Smooth muscle cell (in vitro differentiated cells): ENCODE results near the gene GNAL. TPM values are rescaled to one million over a fixed set of nuclear protein-coding genes. Genes with fewer than 3 reads are reported as not detected.

Source experiments
- DNase-seq: peaks from one replicate; lab custom pipeline; 2025; ENCODE audit not compliant: unreplicated experiment; lab: John Stamatoyannopoulos, UW
- H2AFZ ChIP-seq: fragments of 200-600 bp; sonication (generic); 2 replicates; pipeline ENCODE4 v1.6.0; 2016; ENCODE audit warnings: antibody characterized with exemption, low read depth, mild to moderate bottlenecking
- H3F3A ChIP-seq: fragments of 200-600 bp; sonication (generic); 2 replicates; pipeline ENCODE4 v1.6.0; 2017; ENCODE audit warnings: antibody characterized with exemption, low read depth
- H3K27ac ChIP-seq: fragments of 200-600 bp; sonication (generic); 2 replicates; pipeline ENCODE4 v1.5.1; 2016; ENCODE audit warnings: low read depth, mild to moderate bottlenecking
- H3K27me3 ChIP-seq: fragments of 200-600 bp; sonication (generic); 2 replicates; pipeline ENCODE4 v1.6.1; 2016; ENCODE audit warnings: low read depth, mild to moderate bottlenecking
- H3K36me3 ChIP-seq: fragments of 200-600 bp; sonication (generic); 2 replicates; pipeline ENCODE4 v1.5.1; 2016; ENCODE audit warnings: low read depth
- H3K4me1 ChIP-seq: fragments of 200-600 bp; sonication (generic); 2 replicates; pipeline ENCODE4 v1.5.1; 2016; ENCODE audit warnings: low read depth
- H3K4me2 ChIP-seq: fragments of 200-600 bp; sonication (generic); 2 replicates; pipeline ENCODE4 v1.6.0; 2016; ENCODE audit warnings: mild to moderate bottlenecking
- H3K4me3 ChIP-seq: fragments of 200-600 bp; sonication (generic); 2 replicates; pipeline ENCODE4 v1.5.1; 2016; ENCODE audit warnings: mild to moderate bottlenecking
- H3K79me2 ChIP-seq: fragments of 200-600 bp; sonication (generic); 2 replicates; pipeline ENCODE4 v1.6.0; 2016; ENCODE audit warnings: low read depth, mild to moderate bottlenecking
- H3K9ac ChIP-seq: fragments of 200-600 bp; sonication (generic); 2 replicates; pipeline ENCODE4 v1.6.0; 2016; ENCODE audit warnings: low read depth
- H3K9me3 ChIP-seq: fragments of 200-600 bp; sonication (generic); replicated peaks from 2 replicates; pipeline ENCODE4 v1.5.1; 2016; ENCODE audit warnings: low read depth
- H4K20me1 ChIP-seq: fragments of 200-600 bp; sonication (generic); 2 replicates; pipeline ENCODE4 v1.6.0; 2016; ENCODE audit warnings: low read depth
- CTCF ChIP-seq: fragments of 200-600 bp; sonication (generic); IDR thresholded peaks from 2 replicates; pipeline ENCODE4 v1.5.1; 2017; ENCODE audit warnings: borderline replicate concordance, mild to moderate bottlenecking, antibody characterized with exemption; ENCODE audit not compliant: insufficient read depth, poor library complexity, severe bottlenecking
- WGBS: methylation state at CpG from one replicate; pipeline ENCODE4 v1.1.7; 2016; ENCODE audit warnings: low lambda C conversion rate; 5-methylcytosine and 5-hydroxymethylcytosine counted together
- polyA plus RNA-seq: library from polyadenylated mRNA; unstranded; fragments of >200 nt; fragmentation: Nextera tagmentation; extraction: Ambion mirVana; gene quantifications from 2 replicates; pipeline ENCODE4 v1.2.1, GENCODE V29; 2016
- total RNA-seq: library from RNA; depleted of rRNA; stranded (reverse); fragments of >200 nt; gene quantifications from 2 replicates; pipeline ENCODE4 v1.2.3, GENCODE V29; 2014

Gene GNAL
- total and polyA plus RNA-seq, 2 experiments from 2014 or later, result 1.6 to 5.8 TPM

- no peaks in the 10 kb centered on the region for H3F3A ChIP-seq
- WGBS, result 94% methylated on average over 40 of the region's 40 CpGs
- no peak for TF ChIP-seq CTCF
- no peak overlapping the region for H3K9ac ChIP-seq
- H3K79me2 ChIP-seq, result no peaks in the 10 kb centered on the region
- H3K9me3 ChIP-seq, result no peaks in the 10 kb centered on the region
- H3K4me3 ChIP-seq, result no peak overlapping the region
- H3K4me1 ChIP-seq, result no peaks in the 10 kb centered on the region
- H2AFZ ChIP-seq, result no peak overlapping the region
- no peak overlapping the region for H3K4me2 ChIP-seq
- H3K36me3 ChIP-seq, result no peaks in the 10 kb centered on the region
- no peak for DNase-seq
- H3K27me3 ChIP-seq, result no peaks in the 10 kb centered on the region
- no peaks in the 10 kb centered on the region for H4K20me1 ChIP-seq
- no peak overlapping the region for H3K27ac ChIP-seq
Measured at GRCh38 chr18:11821643-11822237, 132.7 kb downstream of the GNAL start.

- no peak for DNase-seq
- Histone ChIP-seq H3K27me3 (no peaks in the 10 kb centered on the region), H3K4me3 (no peak overlapping the region), H3K4me2 (no peak overlapping the region), H3K36me3 (no peaks in the 10 kb centered on the region), H3K4me1 (no peaks in the 10 kb centered on the region), H2AFZ (no peak overlapping the region), H3K9me3 (no peaks in the 10 kb centered on the region), H3F3A (no peaks in the 10 kb centered on the region), H3K79me2 (no peaks in the 10 kb centered on the region), H3K27ac (no peak overlapping the region), H3K9ac (no peak overlapping the region), H4K20me1 (no peaks in the 10 kb centered on the region)
- no peak for TF ChIP-seq CTCF
- 45% methylated on average over 5 of the region's 5 CpGs for WGBS
Measured at GRCh38 chr18:11823545-11823944, 134.5 kb downstream of the GNAL start.

GRCh38 chr18:11826836-11827235 lies 137.8 kb downstream of the GNAL start:
- H3K4me2 ChIP-seq, result no peak overlapping the region
- H3K36me3 ChIP-seq, result no peaks in the 10 kb centered on the region
- TF ChIP-seq CTCF, result no peak
- H3K27me3 ChIP-seq, result no peaks in the 10 kb centered on the region
- no peak overlapping the region for H3K9ac ChIP-seq
- DNase-seq, result no peak
- 89% methylated on average over 12 of the region's 12 CpGs for WGBS
- H3F3A ChIP-seq, result no peaks in the 10 kb centered on the region
- no peaks in the 10 kb centered on the region for H4K20me1 ChIP-seq
- H3K4me1 ChIP-seq, result no peaks in the 10 kb centered on the region
- H2AFZ ChIP-seq, result no peak overlapping the region
- no peak overlapping the region for H3K27ac ChIP-seq
- H3K4me3 ChIP-seq, result no peak overlapping the region
- H3K9me3 ChIP-seq, result no peaks in the 10 kb centered on the region
- H3K79me2 ChIP-seq, result no peaks in the 10 kb centered on the region

- Histone ChIP-seq H3K9me3 (no peaks in the 10 kb centered on the region), H3K4me3 (no peak overlapping the region), H3K27ac (no peak overlapping the region), H3F3A (no peaks in the 10 kb centered on the region), H3K36me3 (no peaks in the 10 kb centered on the region), H4K20me1 (no peaks in the 10 kb centered on the region), H3K4me2 (no peak overlapping the region), H2AFZ (no peak overlapping the region), H3K27me3 (no peaks in the 10 kb centered on the region), H3K9ac (no peak overlapping the region), H3K4me1 (no peaks in the 10 kb centered on the region), H3K79me2 (no peaks in the 10 kb centered on the region)
- DNase-seq, result no peak
- no peak for TF ChIP-seq CTCF
- WGBS, result 72% methylated on average over 6 of the region's 6 CpGs
Measured at GRCh38 chr18:11828786-11829432, 139.8 kb downstream of the GNAL start.
